Type B pancreatic cell (in vitro differentiated cells): ENCODE results near the gene RAB11A. TPM values are rescaled to one million over a fixed set of nuclear protein-coding genes. Genes with fewer than 3 reads are reported as not detected.

ENCODE experiments used
- DNase-seq: peaks from one replicate; pipeline ENCODE4 v3.0.0; 2021; ENCODE audit warnings: mixed read lengths; ENCODE audit not compliant: unreplicated experiment; ENCODE audit errors: extremely low spot score
- H3K27ac Mint-ChIP-seq: 2 replicates; pipeline ENCODE4 v1.8.0; 2021; ENCODE audit warnings: mild to moderate bottlenecking, mixed read lengths
- H3K27me3 Mint-ChIP-seq: 2 replicates; pipeline ENCODE4 v1.8.0; 2021; ENCODE audit warnings: mixed read lengths
- H3K36me3 Mint-ChIP-seq: 2 replicates; pipeline ENCODE4 v1.8.0; 2021; ENCODE audit warnings: mixed read lengths
- H3K4me1 Mint-ChIP-seq: one replicate; pipeline ENCODE4 v1.8.0; 2021; ENCODE audit warnings: mixed read lengths; ENCODE audit not compliant: unreplicated experiment
- H3K4me3 Mint-ChIP-seq: 2 replicates; pipeline ENCODE4 v1.8.0; 2021; ENCODE audit warnings: mild to moderate bottlenecking, mixed read lengths
- H3K9me3 Mint-ChIP-seq: 2 replicates; pipeline ENCODE4 v1.8.0; 2021; ENCODE audit warnings: mixed read lengths
- total RNA-seq: library from RNA; stranded (reverse); gene quantifications from 2 replicates; pipeline ENCODE4 v1.2.1, GENCODE V29; 2021; ENCODE audit warnings: low replicate concordance
- TF ChIP-seq, protein P1 (sequence below): fragments of 200-600 bp; sonication (generic); conservative IDR thresholded peaks from 2 replicates; pipeline ENCODE4 v1.5.0; 2021; ENCODE audit warnings: antibody characterized with exemption, mild to moderate bottlenecking

The RAB11A gene
- total RNA-seq, 1 donor from 2014 or later, result 266 TPM

GRCh38 chr15:65916041-65916663 lies 46.9 kb downstream of the RAB11A start:
- H3K36me3 Mint-ChIP-seq, result peaks cover 10% of the 10 kb centered on the region
- H3K9me3 Mint-ChIP-seq, result no peaks in the 10 kb centered on the region
- H3K4me3 Mint-ChIP-seq, result no peak overlapping the region
- no peak for DNase-seq
- H3K27ac Mint-ChIP-seq, result no peak overlapping the region
- H3K4me1 Mint-ChIP-seq, result peaks cover 22% of the 10 kb centered on the region
- TF ChIP-seq, protein P1, sequence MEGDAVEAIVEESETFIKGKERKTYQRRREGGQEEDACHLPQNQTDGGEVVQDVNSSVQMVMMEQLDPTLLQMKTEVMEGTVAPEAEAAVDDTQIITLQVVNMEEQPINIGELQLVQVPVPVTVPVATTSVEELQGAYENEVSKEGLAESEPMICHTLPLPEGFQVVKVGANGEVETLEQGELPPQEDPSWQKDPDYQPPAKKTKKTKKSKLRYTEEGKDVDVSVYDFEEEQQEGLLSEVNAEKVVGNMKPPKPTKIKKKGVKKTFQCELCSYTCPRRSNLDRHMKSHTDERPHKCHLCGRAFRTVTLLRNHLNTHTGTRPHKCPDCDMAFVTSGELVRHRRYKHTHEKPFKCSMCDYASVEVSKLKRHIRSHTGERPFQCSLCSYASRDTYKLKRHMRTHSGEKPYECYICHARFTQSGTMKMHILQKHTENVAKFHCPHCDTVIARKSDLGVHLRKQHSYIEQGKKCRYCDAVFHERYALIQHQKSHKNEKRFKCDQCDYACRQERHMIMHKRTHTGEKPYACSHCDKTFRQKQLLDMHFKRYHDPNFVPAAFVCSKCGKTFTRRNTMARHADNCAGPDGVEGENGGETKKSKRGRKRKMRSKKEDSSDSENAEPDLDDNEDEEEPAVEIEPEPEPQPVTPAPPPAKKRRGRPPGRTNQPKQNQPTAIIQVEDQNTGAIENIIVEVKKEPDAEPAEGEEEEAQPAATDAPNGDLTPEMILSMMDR, result no peak
- no peaks in the 10 kb centered on the region for H3K27me3 Mint-ChIP-seq

DNA sequence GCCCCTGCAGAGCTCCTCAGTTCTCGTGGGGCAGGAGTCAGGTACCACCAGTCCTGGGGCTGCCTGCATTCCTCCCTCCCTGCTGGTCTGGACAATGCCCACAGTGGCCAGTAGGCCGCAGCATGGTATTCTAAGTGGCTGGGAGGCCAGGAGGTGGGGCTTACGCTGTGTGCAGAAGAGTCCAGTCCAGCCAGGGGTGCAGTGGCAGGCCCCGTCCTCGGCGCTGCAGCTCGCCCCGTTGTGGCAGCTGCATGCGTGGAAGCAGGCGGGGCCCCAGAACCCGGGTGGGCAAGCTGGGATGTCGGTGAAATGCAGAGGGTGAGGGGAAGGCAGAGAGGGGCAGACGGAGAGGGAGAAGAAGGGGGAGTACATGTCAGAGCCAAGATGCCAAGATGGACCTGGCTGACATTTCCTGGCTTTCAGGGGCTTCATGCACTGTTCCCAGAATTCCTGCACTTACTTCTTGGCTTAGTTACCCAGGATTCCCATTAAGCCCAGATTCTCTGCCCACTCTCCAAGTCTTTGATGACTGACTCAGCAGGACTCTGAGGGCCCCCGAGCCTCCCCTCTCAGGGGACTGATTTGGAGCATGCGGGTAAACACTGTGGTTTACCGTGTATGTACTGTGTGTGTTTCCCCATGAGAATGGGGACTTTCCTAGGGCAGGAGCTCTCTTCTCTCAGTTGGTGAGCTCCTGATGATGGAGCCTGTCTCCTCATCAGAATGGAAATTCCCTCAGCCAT lies 47.5 kb downstream of the RAB11A start:
- Mint-ChIP-seq H3K36me3 (peaks cover 10% of the 10 kb centered on the region), H3K27ac (no peak overlapping the region), H3K4me3 (peak overlapping the region; percentile 44)

DNA sequence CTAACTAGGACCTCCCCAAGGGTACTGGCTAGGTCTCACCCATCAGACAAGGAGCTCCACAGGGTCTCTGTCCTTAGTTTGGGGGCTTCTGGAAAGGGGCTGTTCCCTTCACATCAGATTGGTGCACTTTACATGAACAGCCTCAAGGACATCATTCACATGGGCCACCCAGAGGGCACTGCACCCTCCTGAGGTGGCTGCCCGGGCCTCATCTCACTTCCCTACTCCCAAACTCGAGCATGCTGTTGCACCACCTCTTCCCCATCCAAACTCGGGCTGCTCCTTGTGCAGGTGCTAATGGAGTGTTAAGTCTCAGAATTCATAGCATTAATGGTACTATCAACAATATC lies 48.1 kb downstream of the RAB11A start:
- peaks cover 22% of the 10 kb centered on the region for H3K4me1 Mint-ChIP-seq
- H3K27me3 Mint-ChIP-seq, result no peaks in the 10 kb centered on the region
- DNase-seq, result no peak
- peak overlapping the region; percentile 17 for H3K4me3 Mint-ChIP-seq
- H3K36me3 Mint-ChIP-seq, result peaks cover 10% of the 10 kb centered on the region
- TF ChIP-seq, protein P1, result no peak
- no peaks in the 10 kb centered on the region for H3K9me3 Mint-ChIP-seq
- H3K27ac Mint-ChIP-seq, result no peak overlapping the region

More for the DNA sequence above, 47.5 kb downstream of the RAB11A start:
- no peak for DNase-seq
- no peaks in the 10 kb centered on the region for H3K9me3 Mint-ChIP-seq
- H3K27me3 Mint-ChIP-seq, result no peaks in the 10 kb centered on the region
- peaks cover 22% of the 10 kb centered on the region for H3K4me1 Mint-ChIP-seq
- TF ChIP-seq, protein P1, result peak; percentile 77

- Mint-ChIP-seq H3K4me3 (no peak overlapping the region), H3K27me3 (no peaks in the 10 kb centered on the region), H3K4me1 (peaks cover 22% of the 10 kb centered on the region), H3K36me3 (peaks cover 10% of the 10 kb centered on the region), H3K9me3 (no peaks in the 10 kb centered on the region), H3K27ac (no peak overlapping the region)
- TF ChIP-seq, protein P1, result no peak
- DNase-seq, result no peak
Measured at GRCh38 chr15:65917936-65918335, 48.6 kb downstream of the RAB11A start.

DNA sequence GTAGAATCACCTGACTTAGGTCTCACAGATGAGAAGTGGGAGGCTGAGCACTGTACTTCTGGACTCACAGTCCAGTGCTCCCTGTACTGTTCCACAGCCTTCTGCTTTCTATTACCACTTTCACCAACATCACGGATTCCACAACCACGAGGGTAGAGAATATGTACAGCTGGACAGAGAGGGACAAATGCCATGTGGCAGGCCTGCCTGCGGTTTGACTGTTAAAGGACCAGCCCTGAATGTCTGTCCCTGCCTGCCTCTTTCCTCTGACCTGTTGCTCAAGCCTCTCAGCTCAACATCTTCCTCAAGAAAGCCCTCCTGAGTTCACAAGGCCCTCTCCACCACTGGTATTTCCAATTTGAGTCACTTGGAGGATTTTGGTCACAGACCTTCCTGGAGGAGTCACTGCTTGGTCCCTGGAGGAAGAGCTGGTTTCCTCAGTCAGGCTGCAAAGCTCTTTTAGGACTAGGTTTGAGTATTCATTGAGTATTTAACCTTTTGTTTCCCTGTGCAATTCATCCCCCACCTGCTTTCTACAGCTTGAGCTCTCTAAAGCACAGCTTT lies 49.1 kb downstream of the RAB11A start:
- H3K27ac Mint-ChIP-seq, result no peak overlapping the region
- no peaks in the 10 kb centered on the region for H3K27me3 Mint-ChIP-seq
- TF ChIP-seq, protein P1, result no peak
- no peak overlapping the region for H3K4me3 Mint-ChIP-seq
- H3K36me3 Mint-ChIP-seq, result peaks cover 10% of the 10 kb centered on the region
- H3K4me1 Mint-ChIP-seq, result peaks cover 22% of the 10 kb centered on the region
- no peaks in the 10 kb centered on the region for H3K9me3 Mint-ChIP-seq
- no peak for DNase-seq
